KMS-11 (cell line): ENCODE data around the gene FAM111B.

Experiments used
- H2AFZ ChIP-seq: fragments of 200-600 bp; sonication (generic); 2 replicates; pipeline ENCODE4 v1.6.1; 2016; ENCODE audit warnings: antibody characterized with exemption, mixed run types, low read depth
- H3K27ac ChIP-seq: fragments of 200-600 bp; sonication (generic); 2 replicates; pipeline ENCODE4 v1.6.1; 2016; ENCODE audit warnings: mild to moderate bottlenecking, mixed run types
- H3K27me3 ChIP-seq: fragments of 200-600 bp; sonication (generic); 2 replicates; pipeline ENCODE4 v1.6.1; 2017; ENCODE audit warnings: mild to moderate bottlenecking, low read depth, mixed run types, moderate library complexity; ENCODE audit not compliant: insufficient read depth
- H3K36me3 ChIP-seq: fragments of 200-600 bp; sonication (generic); 2 replicates; pipeline ENCODE4 v1.6.1; 2017; ENCODE audit warnings: mild to moderate bottlenecking, mixed run types; ENCODE audit not compliant: insufficient read depth
- H3K4me1 ChIP-seq: fragments of 200-600 bp; sonication (generic); 2 replicates; pipeline ENCODE4 v1.6.1; 2016; ENCODE audit warnings: mild to moderate bottlenecking, low read depth, mixed run types; ENCODE audit not compliant: poor library complexity, severe bottlenecking
- H3K4me2 ChIP-seq: fragments of 200-600 bp; sonication (generic); 2 replicates; pipeline ENCODE4 v1.7.0; 2016; ENCODE audit warnings: mild to moderate bottlenecking, mixed run types
- H3K4me3 ChIP-seq: fragments of 200-600 bp; sonication (generic); IDR thresholded peaks from 2 replicates; pipeline ENCODE4 v1.6.1; 2017; ENCODE audit warnings: low read depth, low read length, mixed read lengths; ENCODE audit not compliant: insufficient read depth
- H3K79me2 ChIP-seq: fragments of 200-600 bp; sonication (generic); 2 replicates; pipeline ENCODE4 v1.6.1; 2016; ENCODE audit warnings: low read depth, mixed run types; ENCODE audit not compliant: insufficient read depth
- H3K9ac ChIP-seq: fragments of 200-600 bp; sonication (generic); 2 replicates; pipeline ENCODE4 v1.6.1; 2016; ENCODE audit warnings: mild to moderate bottlenecking, mixed run types
- H4K20me1 ChIP-seq: fragments of 200-600 bp; sonication (generic); 2 replicates; pipeline ENCODE4 v1.6.1; 2016; ENCODE audit warnings: mild to moderate bottlenecking, mixed run types; ENCODE audit not compliant: insufficient read depth
- CTCF ChIP-seq: fragments of 200-600 bp; sonication (generic); conservative IDR thresholded peaks from 2 replicates; pipeline ENCODE4 v1.6.1; 2017; ENCODE audit warnings: low read depth, mild to moderate bottlenecking, antibody characterized with exemption, low read length, moderate library complexity, mixed read lengths

FAM111B gene

GRCh38 chr11:59138643-59139042 is 31.6 kb downstream of the FAM111B start:
- H4K20me1 ChIP-seq, result no peaks in the 10 kb centered on the region
- H3K36me3 ChIP-seq, result no peaks in the 10 kb centered on the region
- H3K27me3 ChIP-seq, result no peaks in the 10 kb centered on the region
- no peak overlapping the region for H3K4me2 ChIP-seq
- no peak overlapping the region for H3K4me3 ChIP-seq
- peaks cover 21% of the 10 kb centered on the region for H3K4me1 ChIP-seq
- no peak for TF ChIP-seq CTCF
- H3K27ac ChIP-seq, result no peak overlapping the region
- H3K9ac ChIP-seq, result no peak overlapping the region
- no peak overlapping the region for H2AFZ ChIP-seq
- H3K79me2 ChIP-seq, result 0 out of 2 replicates have a peak, but pooled peaks cover 5% of the 10 kb centered on the region

- Histone ChIP-seq H3K4me2 (peak overlapping the region; percentile 66), H3K27me3 (no peaks in the 10 kb centered on the region), H3K36me3 (no peaks in the 10 kb centered on the region), H3K79me2 (peaks cover 17% of the 10 kb centered on the region), H3K9ac (no peak overlapping the region), H4K20me1 (no peaks in the 10 kb centered on the region), H2AFZ (no peak overlapping the region), H3K4me1 (peaks cover 28% of the 10 kb centered on the region), H3K4me3 (no peak overlapping the region), H3K27ac (no peak overlapping the region)
- no peak for TF ChIP-seq CTCF
Observed at GRCh38 chr11:59141191-59141590, 34.2 kb downstream of the FAM111B start.

GRCh38 chr11:59141673-59142460 is 34.8 kb downstream of the FAM111B start:
- Histone ChIP-seq H3K79me2 (peaks cover 24% of the 10 kb centered on the region), H2AFZ (peak overlapping the region; percentile 88; the same call in 1 of the 2 replicates)
- TF ChIP-seq CTCF, result no peak

GRCh38 chr11:59142530-59143507 is 35.8 kb downstream of the FAM111B start, which contains the start of gene FAM111A:
TSS of gene FAM111A (plus strand) at chr11:59142856. CDS start at chr11:59148873, 6,017 bp downstream.
- Histone ChIP-seq H3K36me3 (no peaks in the 10 kb centered on the region), H3K4me2 (peak within 1 kb of the TSS; percentile 66), H4K20me1 (no peaks in the 10 kb centered on the region), H3K79me2 (peaks cover 32% of the 10 kb centered on the region), H3K27ac (peak within 1 kb of the TSS; percentile 89), H3K9ac (peak within 1 kb of the TSS; percentile 88), H2AFZ (peak within 1 kb of the TSS; percentile 88), H3K4me1 (peaks cover 39% of the 10 kb centered on the region), H3K27me3 (no peaks in the 10 kb centered on the region), H3K4me3 (peak within 1 kb of the TSS; percentile 29)
- peak; percentile 25 for TF ChIP-seq CTCF

More at GRCh38 chr11:59141673-59142460, 34.8 kb downstream of the FAM111B start:
- no peaks in the 10 kb centered on the region for H4K20me1 ChIP-seq
- no peaks in the 10 kb centered on the region for H3K36me3 ChIP-seq
- peak overlapping the region; percentile 88 for H3K9ac ChIP-seq
- H3K4me3 ChIP-seq, result peak overlapping the region; percentile 29
- peak overlapping the region; percentile 66 for H3K4me2 ChIP-seq
- H3K27me3 ChIP-seq, result no peaks in the 10 kb centered on the region
- H3K4me1 ChIP-seq, result peaks cover 33% of the 10 kb centered on the region
- H3K27ac ChIP-seq, result peak overlapping the region; percentile 89
